GM18505 (cell line): ENCODE results near the gene EXOSC7.

Source experiments
- ATAC-seq: cut with Tn5 transposase; IDR thresholded peaks from one replicate; pipeline ENCODE4 v1.9.1; 2021; ENCODE audit not compliant: unreplicated experiment
- POLR2A ChIP-seq: IDR thresholded peaks from 4 replicates; pipeline ENCODE4 v1.6.1; 2011; ENCODE audit warnings: borderline replicate concordance; ENCODE audit not compliant: insufficient read depth, insufficient read length; ENCODE audit errors: extremely low read depth

The EXOSC7 gene

DNA sequence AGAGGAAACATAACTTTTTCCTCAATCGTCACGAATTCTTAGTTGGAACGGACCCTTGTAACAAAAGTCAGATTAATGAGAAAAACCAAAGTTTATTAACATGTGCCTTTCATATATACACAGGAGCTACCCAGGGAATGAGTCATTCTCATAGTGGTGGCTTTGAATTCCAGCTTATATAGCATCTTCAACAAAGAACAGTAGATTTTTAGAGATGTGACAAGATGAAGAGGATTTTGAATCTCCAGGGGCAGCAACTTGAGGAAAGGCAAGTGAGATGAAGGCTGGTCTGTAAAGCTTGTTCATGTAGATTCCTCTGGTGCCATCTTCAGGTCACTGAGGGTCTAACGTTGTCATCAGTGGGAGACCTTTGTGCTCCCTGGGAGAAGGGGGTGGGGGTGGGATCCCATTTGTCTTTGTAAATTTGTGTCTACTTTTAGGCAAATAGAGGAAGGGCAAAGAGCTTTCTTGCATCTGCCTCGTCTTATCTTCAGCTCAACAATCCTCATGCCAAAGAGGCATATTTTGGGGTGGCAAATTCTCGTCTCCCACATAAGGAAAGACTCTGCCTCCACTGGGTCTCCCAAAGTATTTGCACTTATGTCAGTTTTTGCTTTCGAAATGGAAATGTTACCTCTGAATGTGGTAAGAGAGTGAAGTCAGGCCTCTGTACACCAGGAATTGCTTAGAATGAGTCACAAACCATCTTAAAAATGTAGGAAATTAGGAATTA is 79.5 kb downstream of the EXOSC7 start:
- no peak for ATAC-seq
- no peak for TF ChIP-seq POLR2A

DNA sequence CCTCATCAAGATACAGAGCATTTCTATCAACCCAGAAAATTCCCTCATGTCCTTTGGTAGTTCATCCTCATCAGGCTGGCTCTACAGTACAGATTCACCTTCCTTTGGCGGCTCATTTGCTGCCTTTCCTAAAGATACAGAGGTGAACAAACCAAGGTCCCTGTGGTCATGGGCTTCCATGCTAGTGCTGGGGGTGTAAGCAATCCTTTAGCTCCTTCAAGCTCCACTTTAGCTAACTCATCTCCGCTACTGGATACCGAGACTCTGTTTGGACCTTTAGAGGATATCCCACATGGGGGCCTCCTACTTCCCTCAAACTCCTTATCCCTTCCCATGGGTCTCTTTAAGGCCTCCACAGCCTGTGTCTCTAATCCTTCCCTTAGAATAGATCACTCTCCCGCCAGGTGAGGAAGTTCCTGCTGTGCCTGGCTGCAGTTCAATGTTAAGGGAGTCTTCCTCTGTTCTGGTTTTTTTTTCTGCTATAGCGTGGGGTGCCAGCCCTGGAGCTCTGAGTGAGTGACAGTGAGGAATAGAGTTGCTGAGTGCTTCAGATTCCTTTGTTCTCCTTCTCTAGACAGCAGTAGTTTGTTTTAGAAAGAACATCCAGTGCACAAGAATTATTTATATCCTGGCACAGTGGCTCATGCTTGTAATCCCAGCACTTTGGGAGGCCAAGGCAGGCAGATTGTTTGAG is 80.7 kb downstream of the EXOSC7 start:
- TF ChIP-seq POLR2A = no peak

DNA sequence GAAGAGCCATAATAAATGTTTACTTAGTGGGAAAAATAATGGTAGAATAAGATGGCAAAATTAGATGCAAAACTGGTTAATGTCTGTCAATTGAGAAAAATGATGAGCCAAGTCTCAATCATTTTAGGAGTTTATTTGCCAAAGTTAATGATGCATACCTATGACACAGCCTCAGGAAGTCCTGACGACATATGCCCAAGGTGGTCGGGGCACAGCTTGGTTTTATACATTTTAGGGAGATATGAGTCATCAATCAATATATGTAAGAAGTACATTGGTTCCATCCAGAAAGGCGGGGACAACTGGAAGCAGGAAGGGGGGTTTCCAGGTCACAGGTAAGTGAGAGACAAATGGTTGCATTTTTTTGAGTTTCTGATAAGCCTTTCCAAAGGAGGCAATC is 81.5 kb downstream of the EXOSC7 start:
- TF ChIP-seq POLR2A = no peak
- no peak for ATAC-seq

More for the DNA sequence above, 80.7 kb downstream of the EXOSC7 start:
- no peak for ATAC-seq

DNA sequence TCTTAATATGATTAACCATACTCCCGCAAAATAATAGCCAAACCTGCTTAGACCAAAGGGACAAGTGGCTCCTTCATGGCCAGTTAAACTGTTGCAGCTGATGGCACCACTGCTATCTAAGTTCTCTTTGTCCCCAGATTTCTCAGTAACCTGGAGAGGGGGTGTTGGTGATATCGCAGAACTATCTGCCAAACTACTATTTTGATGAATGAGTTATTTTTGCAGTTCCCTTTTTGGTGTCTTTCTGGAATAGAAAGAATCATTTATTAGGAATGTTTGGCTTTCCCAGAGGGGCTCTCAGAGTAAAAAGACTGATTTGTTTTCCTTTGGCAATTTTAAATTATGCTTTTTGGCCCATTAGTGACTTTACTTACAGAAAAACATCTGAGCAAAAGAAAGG is 83.1 kb downstream of the EXOSC7 start:
- no peak for ATAC-seq
- no peak for TF ChIP-seq POLR2A

DNA sequence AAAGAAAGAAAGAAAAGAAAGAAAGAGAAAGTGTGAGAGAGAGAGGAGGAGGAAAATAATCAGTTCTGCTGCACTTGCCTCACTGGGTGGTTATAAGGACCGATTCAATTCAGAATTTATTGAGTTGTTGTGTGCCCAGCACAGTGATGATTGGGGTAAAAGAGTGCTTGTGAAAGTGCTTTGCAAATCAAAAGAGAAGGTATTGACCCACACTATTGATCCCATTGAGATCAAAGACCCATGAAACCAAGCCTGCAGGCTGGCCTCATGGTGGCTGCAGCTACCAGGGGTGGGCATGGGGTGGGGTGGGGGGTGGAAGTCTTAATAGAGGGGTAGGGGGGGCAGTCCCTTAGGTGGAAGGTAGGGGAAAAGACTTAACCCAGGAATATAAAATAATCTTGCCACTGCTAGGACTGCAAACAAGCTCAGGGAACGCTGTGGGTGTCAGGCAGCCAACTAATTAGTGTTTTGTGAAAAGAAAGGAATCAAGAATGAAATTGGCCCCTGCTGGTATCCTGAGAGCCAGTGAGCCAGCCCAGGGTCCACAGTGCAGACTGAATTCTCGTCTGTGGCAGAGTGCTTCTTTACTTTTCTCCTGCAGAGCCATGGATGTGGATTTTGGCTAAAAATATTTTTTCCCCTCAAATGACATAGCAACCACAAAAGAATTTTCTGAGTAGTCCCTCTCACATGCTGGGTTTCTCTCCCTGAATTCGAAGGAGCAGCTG is 84.3 kb downstream of the EXOSC7 start:
- no peak for ATAC-seq
- no peak for TF ChIP-seq POLR2A
